ENCODE data around the gene SMYD3. TPM values are rescaled to one million over a fixed set of nuclear protein-coding genes. Genes with fewer than 3 reads are reported as not detected.

SMYD3 gene
- total RNA-seq, 1 donor from 2014 or later: 80.8 TPM

- no peaks in the 10 kb centered on the region for H3K79me2 ChIP-seq (ENCODE audit: insufficient read depth, low read length)
- no peak overlapping the region for H2AFZ ChIP-seq (ENCODE audit: low read depth, low read length)
- H3K9me3 Mint-ChIP-seq (ENCODE audit: unreplicated experiment): no peaks in the 10 kb centered on the region
- no peak for DNase-seq (ENCODE audit: low read depth)
- H3K4me1 ChIP-seq (ENCODE audit: insufficient read depth, low read length): peaks cover 36% of the 10 kb centered on the region
- no peak for FAIRE-seq
- H4K20me1 ChIP-seq (ENCODE audit: insufficient read depth, low read length): no peaks in the 10 kb centered on the region
- H3K36me3 Mint-ChIP-seq (ENCODE audit: low read depth, unreplicated experiment): peaks cover 23% of the 10 kb centered on the region
- no peak overlapping the region for H3K9ac ChIP-seq (ENCODE audit: low read length)
- peaks cover 40% of the 10 kb centered on the region for H3K4me1 Mint-ChIP-seq (ENCODE audit: low read depth, unreplicated experiment)
- no peak overlapping the region for H3K27ac Mint-ChIP-seq (ENCODE audit: unreplicated experiment)
- H3K4me2 ChIP-seq (ENCODE audit: low read length): no peak overlapping the region
- H3K27me3 ChIP-seq (ENCODE audit: insufficient read depth, low read length): no peaks in the 10 kb centered on the region
- H3K9me3 ChIP-seq (ENCODE audit: insufficient read depth, low read depth, low read length): no peaks in the 10 kb centered on the region
- no peaks in the 10 kb centered on the region for H3K36me3 ChIP-seq (ENCODE audit: insufficient read depth, low read length)
- TF ChIP-seq EZH2 (IDR thresholded peaks at IDR 0.05; ENCODE audit: insufficient read depth, low read length): no peak
- TF ChIP-seq CTCF (IDR thresholded peaks at IDR 0.05; ENCODE audit: insufficient read depth, low read depth, low read length): no peak
- H3K4me3 ChIP-seq (ENCODE audit: insufficient read depth, low read depth, low read length): no peak overlapping the region
- H3K27me3 Mint-ChIP-seq (ENCODE audit: low read depth, unreplicated experiment): no peaks in the 10 kb centered on the region
- H3K4me3 Mint-ChIP-seq (ENCODE audit: unreplicated experiment): no peak overlapping the region
- H3K27ac ChIP-seq (ENCODE audit: low read depth, low read length): no peak overlapping the region
These were observed 628.0 kb downstream of the SMYD3 start for GRCh38 chr1:245879091-245879490.

GRCh38 chr1:245878585-245878984, 628.5 kb downstream of the SMYD3 start:
- no peak overlapping the region for H3K9ac ChIP-seq (ENCODE audit: low read length)
- FAIRE-seq: no peak
- H3K9me3 ChIP-seq (ENCODE audit: insufficient read depth, low read depth, low read length): no peaks in the 10 kb centered on the region
- peaks cover 20% of the 10 kb centered on the region for H3K36me3 Mint-ChIP-seq (ENCODE audit: low read depth, unreplicated experiment)
- TF ChIP-seq EZH2 (IDR thresholded peaks at IDR 0.05; ENCODE audit: insufficient read depth, low read length): no peak
- no peak for TF ChIP-seq CTCF (IDR thresholded peaks at IDR 0.05; ENCODE audit: insufficient read depth, low read depth, low read length)
- no peaks in the 10 kb centered on the region for H4K20me1 ChIP-seq (ENCODE audit: insufficient read depth, low read length)
- H3K27ac Mint-ChIP-seq (ENCODE audit: unreplicated experiment): no peak overlapping the region
- H3K27me3 Mint-ChIP-seq (ENCODE audit: low read depth, unreplicated experiment): no peaks in the 10 kb centered on the region
- no peak overlapping the region for H3K4me3 ChIP-seq (ENCODE audit: insufficient read depth, low read depth, low read length)
- no peak overlapping the region for H3K4me3 Mint-ChIP-seq (ENCODE audit: unreplicated experiment)
- peaks cover 43% of the 10 kb centered on the region for H3K4me1 Mint-ChIP-seq (ENCODE audit: low read depth, unreplicated experiment)
- H3K4me2 ChIP-seq (ENCODE audit: low read length): no peak overlapping the region
- H3K36me3 ChIP-seq (ENCODE audit: insufficient read depth, low read length): no peaks in the 10 kb centered on the region
- no peaks in the 10 kb centered on the region for H3K9me3 Mint-ChIP-seq (ENCODE audit: unreplicated experiment)
- peaks cover 42% of the 10 kb centered on the region for H3K4me1 ChIP-seq (ENCODE audit: insufficient read depth, low read length)
- H3K27ac ChIP-seq (ENCODE audit: low read depth, low read length): no peak overlapping the region
- DNase-seq (ENCODE audit: low read depth): no peak
- no peak overlapping the region for H2AFZ ChIP-seq (ENCODE audit: low read depth, low read length)
- no peaks in the 10 kb centered on the region for H3K27me3 ChIP-seq (ENCODE audit: insufficient read depth, low read length)
- no peaks in the 10 kb centered on the region for H3K79me2 ChIP-seq (ENCODE audit: insufficient read depth, low read length)

- Histone ChIP-seq H3K4me2 (ENCODE audit: low read length) (no peak overlapping the region), H4K20me1 (ENCODE audit: insufficient read depth, low read length) (no peaks in the 10 kb centered on the region), H3K9ac (ENCODE audit: low read length) (no peak overlapping the region), H3K4me3 (ENCODE audit: insufficient read depth, low read depth, low read length) (no peak overlapping the region), H3K36me3 (ENCODE audit: insufficient read depth, low read length) (no peaks in the 10 kb centered on the region), H3K27ac (ENCODE audit: low read depth, low read length) (no peak overlapping the region), H3K27me3 (ENCODE audit: insufficient read depth, low read length) (no peaks in the 10 kb centered on the region), H2AFZ (ENCODE audit: low read depth, low read length) (no peak overlapping the region), H3K9me3 (ENCODE audit: insufficient read depth, low read depth, low read length) (no peaks in the 10 kb centered on the region), H3K4me1 (ENCODE audit: insufficient read depth, low read length) (peaks cover 48% of the 10 kb centered on the region), H3K79me2 (ENCODE audit: insufficient read depth, low read length) (no peaks in the 10 kb centered on the region)
- Mint-ChIP-seq H3K27ac (ENCODE audit: unreplicated experiment) (no peak overlapping the region), H3K4me1 (ENCODE audit: low read depth, unreplicated experiment) (peaks cover 43% of the 10 kb centered on the region), H3K27me3 (ENCODE audit: low read depth, unreplicated experiment) (no peaks in the 10 kb centered on the region), H3K36me3 (ENCODE audit: low read depth, unreplicated experiment) (peaks cover 23% of the 10 kb centered on the region), H3K9me3 (ENCODE audit: unreplicated experiment) (no peaks in the 10 kb centered on the region), H3K4me3 (ENCODE audit: unreplicated experiment) (no peak overlapping the region)
- DNase-seq (ENCODE audit: low read depth): no peak
- no peak for FAIRE-seq
- TF ChIP-seq CTCF (IDR thresholded peaks at IDR 0.05; ENCODE audit: insufficient read depth, low read depth, low read length) (no peak), EZH2 (IDR thresholded peaks at IDR 0.05; ENCODE audit: insufficient read depth, low read length) (no peak)
These were observed 629.1 kb downstream of the SMYD3 start for GRCh38 chr1:245877976-245878375.

Data from astrocyte (in vitro differentiated cells and primary cell).